Measurements from ENCODE around the gene GDI1.

DNA sequence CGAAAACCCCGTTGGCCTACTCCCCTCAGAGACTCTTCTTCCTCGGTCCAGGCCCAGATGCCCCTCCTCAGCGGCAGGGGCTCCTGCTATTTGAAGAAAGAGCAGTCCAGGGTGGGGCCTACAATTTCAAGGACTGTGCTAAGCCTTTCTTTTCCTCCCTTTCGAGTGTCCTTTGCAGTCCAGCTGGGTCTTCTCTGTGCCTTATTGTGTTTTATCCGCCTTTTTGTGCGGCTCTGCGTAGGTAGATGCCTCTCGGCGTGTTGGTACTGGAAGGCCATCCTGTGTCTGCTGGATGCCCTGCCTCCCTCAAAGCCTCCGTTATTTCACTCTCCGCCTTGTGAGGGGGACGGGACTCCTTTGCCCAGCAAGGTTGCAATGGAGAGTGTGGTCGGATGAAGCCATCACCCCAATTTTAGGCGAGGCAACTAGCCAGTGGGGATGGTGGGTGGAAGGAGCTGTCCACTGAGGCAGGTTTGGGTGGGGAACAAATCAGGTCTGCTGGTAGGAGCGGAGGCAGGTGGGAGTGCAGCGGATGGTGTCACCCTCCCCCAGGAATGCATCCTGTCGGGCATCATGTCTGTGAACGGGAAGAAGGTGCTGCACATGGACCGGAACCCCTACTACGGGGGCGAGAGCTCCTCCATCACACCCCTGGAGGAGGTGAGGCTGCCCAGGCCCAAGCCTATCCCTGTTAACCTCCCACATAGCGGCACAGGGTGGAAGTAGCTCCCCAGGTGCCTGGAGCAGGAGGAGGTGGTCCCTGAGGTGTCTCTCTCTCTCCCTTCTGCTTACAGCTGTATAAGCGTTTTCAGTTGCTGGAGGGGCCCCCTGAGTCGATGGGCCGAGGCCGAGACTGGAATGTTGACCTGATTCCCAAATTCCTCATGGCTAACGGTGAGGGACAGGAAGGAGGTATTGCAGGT, 1.3 kb downstream of the GDI1 start:
- no peak for TF ChIP-seq CTCF (conservative IDR thresholded peaks at IDR 0.05; ENCODE audit: low read length)
- no peak for TF ChIP-seq EZH2phosphoT487 (IDR thresholded peaks at IDR 0.05; ENCODE audit: borderline replicate concordance)
